Central memory CD4-positive, alpha-beta T cell (primary cell): ENCODE results near the gene DYSF.

Experiments used
- DNase-seq: peaks from one replicate; pipeline ENCODE4 v3.0.0; 2022

The DYSF gene

DNA sequence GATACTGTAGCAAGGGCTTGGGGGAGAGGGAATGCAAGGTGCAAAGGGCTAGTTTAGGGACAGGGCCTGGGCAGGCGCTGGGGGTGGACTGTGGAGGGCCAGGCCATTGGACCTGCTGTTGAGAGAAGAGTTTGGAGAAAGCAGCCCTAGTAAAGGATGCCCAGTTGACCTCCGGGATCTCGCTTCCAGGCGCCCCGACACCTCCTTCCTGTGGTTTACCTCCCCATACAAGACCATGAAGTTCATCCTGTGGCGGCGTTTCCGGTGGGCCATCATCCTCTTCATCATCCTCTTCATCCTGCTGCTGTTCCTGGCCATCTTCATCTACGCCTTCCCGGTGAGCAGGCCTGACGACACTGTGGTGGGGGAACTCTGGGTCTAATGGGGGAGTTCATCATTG, 229.0 kb downstream of the DYSF start:
- DNase-seq = no peak

DNA sequence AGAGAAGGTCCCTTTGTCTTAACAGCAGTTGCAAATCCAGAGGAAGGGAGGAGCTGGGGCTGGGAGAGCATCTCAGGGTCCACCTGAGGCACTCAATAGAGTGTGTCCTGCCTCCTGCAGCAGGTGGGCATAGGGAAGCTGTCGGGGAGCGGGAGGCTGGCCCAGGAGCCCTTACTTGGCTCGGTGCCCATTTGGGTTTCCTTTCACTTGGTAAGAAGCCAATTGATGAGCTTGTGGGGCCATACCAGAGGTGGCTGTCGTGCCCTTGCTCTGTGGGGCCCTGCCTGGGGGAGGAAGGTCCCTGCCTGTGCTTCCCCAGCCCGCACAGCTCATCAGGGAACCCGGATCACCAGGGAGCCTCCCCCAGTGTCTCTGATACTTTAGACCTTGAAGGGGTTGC, 229.7 kb downstream of the DYSF start:
- no peak for DNase-seq

DNA sequence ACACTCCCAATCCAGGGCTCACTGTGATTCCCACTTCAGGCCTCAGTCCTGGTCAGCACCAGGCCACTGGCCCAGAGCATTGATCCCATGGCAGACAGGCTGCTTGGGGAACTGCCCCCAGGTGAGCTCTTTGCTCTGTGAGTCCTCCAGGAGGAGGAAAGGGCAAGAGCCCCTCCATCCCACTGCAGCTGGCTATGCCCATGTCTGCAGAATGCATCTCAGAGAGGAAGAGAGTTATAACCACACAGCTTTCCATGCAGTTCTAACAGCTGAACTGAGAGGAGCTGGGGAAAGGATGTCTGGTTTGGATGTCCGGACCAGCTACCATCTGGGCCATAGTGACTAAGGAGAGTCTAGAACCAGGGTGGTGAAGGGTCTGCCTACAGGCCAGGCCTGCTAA, 230.3 kb downstream of the DYSF start:
- no peak for DNase-seq

DNA sequence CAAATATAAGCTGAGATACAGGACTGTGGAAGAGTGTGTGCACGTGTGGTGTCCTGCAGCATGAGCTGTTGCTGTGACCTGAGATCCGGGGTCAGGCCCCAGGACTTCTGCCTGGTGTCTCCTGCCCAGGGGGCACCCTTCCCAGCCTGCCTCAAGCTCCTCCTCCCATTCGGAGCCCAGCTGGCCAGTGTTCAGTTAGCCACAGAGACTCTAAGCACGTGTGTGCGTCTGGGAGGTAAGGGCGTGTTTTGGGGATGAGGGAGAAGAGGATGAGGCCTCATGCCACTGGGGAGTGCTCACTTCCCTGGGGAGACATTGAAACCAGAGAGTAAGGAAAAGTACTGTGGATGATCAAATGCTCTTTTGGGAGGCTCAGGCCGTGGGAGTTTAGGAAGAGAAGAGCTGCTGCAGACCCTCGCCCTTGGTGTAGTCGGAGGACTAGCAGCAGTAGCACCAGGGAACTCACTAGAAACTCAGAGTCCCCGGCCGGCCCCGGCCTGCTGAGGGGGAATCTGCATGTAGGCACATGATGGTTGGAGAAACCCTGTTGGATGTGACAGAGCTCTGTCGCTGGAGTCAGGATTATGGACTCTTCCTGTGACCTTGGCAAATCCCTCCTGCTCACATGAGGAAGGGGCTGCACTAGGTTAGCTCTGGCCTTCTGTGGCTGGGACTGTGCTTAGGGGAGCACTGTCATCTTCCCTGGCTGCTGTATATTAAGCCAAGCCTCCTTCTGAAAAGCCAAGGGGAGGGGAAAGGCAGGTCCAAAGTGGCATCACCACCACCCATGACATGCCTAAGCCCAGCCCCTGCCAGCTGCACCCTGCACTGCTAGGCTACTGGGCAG, 231.1 kb downstream of the DYSF start:
- no peak for DNase-seq

DNA sequence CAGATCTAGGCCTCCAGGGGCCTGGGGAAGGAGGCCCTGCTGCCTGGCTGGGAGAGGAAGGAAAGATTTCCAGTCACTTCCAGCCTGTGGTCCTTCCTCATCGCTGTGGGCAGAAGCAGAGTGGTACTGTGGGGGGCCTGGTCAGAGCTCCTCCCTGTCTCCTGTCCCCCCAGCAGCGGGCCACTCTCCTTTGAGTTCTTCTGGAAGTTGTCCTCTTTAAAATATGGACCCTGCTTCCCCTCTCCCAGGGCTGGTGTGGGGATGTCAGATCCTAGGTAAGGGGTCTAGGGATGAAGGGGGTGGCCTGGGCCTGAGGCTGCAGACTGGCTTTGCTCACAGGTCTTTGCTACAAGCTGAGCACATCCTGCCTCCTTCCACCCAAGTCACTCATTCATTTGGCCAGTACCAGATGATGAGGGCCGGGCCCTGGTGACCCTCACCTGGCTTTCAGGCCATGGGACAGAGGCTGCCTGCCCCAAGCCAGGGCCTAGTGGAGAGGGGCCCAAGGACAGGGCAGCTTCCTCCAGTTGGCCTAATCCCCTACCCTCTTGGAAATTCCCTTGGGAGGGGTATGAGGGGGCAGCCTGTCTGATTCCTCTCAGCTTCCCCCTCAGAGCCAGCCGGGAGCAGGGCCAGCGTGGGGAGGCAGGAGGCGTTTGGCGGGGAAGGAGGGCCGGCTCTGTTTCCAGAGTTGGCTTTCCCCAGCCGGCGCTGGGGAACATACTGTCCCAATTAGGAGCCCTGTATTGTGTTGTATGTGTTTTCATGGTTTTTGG, 231.9 kb downstream of the DYSF start:
- DNase-seq = no peak

DNA sequence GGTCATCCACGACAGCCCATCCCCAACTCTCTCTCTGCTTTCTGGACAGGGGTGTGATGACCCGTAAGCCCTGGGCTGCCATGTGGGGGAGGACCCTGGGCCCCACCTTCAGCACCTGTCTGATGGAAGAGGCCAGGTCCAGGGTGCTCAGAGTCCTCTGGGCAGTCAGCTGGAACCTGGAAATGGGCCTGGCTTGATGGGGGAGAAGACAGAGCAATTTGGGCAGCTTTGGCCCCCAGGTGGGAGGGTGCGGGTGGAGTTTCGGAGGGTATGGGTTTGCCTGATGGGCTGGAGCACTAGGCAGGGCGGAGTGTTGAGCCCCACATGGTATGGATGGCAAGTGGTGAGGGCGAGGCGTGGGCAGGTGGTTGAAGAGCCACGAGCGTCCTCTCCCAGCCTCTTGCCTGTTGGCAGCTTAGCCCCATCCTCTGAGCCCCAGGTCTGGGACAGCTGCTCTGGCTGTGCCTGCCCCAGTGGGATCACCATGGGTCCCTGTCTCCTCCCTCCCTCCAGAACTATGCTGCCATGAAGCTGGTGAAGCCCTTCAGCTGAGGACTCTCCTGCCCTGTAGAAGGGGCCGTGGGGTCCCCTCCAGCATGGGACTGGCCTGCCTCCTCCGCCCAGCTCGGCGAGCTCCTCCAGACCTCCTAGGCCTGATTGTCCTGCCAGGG, 232.7 kb downstream of the DYSF start:
- DNase-seq = no peak

DNA sequence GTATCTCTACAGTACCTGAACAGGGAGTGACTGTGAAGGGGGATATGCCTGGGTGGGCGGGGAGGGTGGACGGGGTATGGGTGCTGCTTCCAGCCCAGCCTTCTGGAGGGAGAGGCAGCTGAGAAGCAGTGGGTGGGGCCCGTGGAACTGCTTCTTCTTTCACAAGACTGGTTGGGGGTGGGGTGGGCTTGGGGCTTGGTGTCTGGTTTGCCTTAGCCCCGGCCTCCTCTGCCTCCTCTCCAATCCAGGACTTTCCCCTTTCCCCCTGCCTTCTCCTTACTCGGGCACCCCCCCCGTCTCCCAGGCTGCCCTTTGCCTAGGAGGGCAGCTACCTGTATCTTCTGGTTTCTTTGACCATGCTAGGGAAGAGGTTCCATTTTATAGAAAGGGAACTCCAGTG, 233.4 kb downstream of the DYSF start:
- DNase-seq = no peak

DNA sequence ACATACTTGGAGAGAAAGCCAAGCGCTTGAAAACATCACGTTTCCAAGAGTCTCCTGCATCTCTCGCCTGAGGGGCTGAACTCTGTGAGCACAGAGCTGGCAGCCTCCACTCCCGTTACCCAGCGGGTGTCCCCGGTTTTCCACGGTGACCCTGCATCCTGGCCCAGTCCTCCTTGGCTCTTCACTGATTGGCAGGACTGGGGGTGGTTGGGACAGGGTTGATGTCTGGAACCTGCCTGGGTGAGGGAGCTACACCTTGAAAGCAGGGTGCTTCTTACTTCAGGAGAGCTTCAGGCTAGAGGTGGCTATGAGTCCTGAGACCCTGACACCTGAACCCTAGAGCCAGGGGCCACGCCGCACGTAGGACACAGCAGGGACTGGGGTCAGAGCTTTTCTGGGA, 234.1 kb downstream of the DYSF start:
- DNase-seq = no peak

DNA sequence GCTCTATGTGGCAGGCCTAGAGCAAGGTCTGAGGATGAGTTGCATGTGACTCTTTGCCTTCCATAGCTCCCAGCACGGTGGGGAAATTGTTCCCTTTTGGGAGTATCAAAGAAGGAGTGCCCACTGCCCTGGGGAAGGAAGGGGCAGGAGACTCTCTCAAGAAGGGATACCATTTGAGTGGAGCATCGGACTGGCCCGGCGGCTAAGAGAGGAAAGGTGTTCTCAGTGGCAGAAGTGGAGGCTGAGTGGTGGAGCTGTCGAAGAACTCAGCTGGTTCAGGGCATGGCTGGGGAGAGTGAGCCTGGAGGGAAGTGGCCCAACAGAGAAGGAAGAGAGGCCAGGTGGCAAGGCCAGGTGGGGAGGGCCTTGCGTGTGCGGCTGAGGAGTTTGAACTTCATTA, 235.2 kb downstream of the DYSF start:
- no peak for DNase-seq

DNA sequence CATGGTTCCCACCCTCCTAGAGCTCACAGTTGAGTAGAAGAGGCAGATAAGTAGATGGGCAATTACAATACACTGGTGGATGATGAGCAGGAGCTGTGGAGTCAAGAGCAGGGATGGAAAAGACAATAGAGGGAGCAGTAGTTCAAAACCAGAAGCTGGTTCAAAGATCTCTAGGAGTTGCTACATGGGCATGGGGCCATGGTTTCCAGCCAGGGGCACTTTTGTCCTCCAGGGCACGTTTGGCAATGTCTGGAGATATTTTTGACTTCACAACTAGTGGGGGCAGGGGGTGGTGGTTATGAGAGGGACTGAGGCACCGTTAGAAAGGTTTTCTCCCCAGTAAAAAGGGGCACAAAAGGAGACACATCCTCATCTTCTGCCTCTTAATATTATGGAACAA, 236.0 kb downstream of the DYSF start:
- no peak for DNase-seq

DNA sequence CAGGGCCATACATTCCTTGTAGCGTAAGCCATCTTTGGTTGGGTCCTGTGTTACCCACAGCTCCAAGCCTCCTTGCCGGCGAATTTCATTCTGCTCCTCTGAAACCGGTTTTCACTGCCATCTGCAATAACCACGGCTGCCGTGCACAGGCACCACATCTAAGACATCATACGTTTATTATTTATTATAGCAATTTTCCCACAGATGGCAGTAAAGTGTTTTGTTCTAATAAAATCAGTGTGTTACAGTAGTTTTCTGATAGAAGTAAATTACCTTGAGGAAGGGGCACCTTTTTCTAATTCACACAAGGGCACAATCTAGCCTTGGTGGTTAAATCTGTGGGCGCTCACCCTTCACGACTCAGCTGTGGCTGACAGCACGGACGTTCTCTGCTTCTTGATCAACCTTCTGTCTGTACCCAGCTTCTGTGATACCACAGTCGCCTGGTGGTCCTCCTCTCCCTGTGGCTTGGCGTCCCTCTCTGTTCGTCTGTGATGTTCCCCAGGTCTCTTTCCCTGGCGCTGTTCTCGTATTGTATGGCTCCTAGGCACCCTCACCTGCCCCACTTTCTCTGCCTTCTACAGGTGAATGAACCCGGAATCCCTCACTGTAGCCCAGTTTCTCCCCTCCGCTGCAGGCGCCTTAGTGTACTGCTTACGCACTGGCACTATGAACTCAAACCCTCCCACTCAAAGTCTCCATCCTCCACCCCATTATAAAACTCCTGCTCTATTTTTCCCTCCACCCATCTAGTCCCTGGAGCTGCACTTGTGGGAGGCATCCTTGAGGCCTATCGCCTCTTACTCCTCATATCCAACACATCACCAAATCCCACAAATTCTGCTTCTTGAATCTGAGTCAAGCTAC, 236.8 kb downstream of the DYSF start:
- no peak for DNase-seq

DNA sequence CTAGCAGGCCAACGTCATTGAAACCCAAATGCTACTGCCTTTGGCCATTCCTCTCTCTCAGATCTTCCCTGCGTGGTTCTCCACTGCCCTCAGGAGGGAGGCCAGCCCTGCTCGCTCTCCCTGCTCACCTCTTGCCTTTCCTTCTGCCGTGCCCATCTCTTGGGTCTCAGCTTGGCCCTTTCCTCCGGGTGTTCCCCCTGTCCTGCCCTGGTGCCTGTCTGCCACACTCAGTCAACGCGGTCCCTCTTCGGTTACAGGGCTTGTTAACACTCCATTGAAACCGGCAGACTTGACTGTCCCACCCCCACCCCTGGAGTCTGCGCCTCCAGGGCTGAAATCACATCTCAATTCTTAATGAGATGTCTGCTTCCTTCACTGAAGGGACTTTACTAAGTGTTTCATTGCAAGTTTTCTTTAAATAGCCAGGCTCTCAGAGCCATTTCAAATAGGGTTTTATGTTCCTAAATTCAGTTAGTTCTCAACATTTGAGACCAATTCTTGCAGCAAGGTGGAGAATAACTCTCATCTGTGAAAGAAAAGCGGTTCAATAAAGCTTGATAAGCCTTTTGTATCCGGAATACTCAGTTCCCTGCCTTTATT, 237.6 kb downstream of the DYSF start:
- no peak for DNase-seq

DNA sequence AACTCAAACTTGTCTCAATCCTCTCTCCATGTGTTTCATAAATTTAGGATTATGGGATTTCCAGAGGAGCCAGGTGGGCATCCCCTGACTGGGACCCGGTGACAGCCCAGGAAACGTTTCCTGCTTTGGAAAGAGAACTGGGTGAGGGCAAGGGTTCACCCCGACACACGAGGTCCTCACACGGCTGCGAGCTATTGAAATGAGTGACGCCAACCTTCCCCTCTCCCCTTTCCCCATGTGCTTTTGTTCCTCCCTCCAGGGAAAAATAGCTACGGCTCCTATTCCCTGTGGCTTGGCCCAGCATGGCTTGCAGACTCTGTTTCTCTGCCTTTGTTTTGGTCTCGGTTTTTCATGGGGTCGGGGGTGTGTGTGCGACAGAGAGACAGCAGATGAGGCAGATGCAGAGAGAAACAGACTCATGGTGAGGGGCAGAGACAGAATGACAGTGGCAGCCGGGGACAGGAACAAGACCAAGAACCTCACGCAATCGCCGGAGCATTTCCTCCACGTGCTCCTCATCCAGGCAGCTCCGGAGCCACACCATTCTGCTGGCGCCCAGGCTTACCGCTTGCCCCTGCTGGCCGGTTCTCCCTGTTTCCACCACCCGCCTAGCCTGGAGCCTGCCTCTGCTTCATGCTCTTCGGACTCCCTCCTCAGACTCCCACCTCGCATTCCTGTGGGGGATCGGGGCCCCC, 238.5 kb downstream of the DYSF start:
- DNase-seq = no peak

DNA sequence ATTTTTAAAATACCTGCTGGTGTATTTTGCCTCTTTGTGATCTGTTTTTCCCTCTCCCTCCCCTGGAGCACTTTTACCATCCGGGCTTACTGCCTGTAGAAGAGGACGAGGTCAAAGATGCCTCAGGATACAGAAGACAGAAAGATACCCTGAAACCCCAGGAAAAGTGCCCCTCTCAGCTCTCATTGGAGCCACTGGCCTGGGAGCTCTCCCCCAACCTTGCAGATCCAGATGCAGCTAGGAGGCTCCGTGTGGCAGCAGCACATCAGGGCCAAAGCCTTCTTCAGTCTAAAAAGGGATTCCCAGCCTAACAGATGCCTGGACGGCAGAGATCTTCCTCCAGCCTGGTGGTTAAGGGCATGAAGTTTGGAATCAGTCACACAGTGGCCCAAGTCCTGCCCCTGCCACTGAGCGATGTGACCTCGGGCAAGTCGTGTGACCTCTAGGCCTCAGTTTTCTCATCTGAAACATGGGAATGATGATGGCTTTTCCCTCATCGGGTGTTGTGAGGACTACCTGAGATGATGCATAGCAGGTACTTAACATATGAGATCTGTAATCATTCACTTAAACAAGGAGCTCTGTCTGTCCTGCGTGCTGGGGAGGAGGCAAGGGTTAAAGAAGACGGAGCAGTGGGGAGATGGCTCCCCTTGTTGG, 239.4 kb downstream of the DYSF start:
- no peak for DNase-seq

DNA sequence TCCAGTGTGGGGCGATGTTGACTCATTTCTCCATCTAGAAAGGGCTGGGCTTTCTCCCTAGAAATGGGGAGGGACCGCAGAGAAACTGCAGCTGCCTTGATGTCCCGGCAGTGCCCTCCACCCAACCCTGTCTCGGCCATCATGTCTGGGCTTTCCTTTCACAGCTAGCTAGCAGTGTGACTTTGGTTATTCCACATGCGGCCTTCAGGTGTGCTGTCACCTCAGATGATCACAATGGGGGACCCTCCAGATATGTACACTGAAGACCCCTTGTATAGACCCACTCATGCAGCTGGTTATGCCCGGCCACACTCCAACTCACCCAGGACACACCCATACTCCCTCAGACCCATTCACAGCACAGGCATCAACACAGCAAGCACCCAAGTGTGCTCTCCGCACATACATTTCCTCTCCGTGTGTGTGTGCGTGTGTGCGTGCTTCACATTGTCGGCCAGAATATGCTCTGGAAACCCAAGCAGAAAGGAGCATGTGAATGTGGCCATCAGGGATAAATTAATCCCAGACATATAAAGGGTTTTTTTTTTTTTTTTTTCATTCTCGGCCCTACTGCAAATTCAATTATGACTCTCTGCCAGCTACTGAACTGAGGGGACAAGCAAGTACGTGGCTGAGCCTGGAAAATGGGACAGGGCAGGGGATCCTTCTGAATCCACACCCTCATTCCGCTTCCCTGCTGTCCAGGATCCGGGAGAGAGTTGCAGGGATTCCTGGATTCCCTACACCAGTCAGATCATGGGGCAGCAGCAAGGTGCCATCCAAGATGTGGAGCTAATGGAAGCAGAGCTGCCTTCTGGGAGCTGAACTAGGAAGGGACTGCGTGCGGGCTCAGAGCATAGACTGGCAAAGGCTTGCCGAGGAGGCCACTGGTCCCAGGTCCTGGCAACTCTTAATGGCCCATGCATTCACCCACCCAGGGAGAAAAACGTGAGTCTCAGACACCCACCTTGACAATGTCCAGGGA, 240.2 kb downstream of the DYSF start:
- DNase-seq = no peak

DNA sequence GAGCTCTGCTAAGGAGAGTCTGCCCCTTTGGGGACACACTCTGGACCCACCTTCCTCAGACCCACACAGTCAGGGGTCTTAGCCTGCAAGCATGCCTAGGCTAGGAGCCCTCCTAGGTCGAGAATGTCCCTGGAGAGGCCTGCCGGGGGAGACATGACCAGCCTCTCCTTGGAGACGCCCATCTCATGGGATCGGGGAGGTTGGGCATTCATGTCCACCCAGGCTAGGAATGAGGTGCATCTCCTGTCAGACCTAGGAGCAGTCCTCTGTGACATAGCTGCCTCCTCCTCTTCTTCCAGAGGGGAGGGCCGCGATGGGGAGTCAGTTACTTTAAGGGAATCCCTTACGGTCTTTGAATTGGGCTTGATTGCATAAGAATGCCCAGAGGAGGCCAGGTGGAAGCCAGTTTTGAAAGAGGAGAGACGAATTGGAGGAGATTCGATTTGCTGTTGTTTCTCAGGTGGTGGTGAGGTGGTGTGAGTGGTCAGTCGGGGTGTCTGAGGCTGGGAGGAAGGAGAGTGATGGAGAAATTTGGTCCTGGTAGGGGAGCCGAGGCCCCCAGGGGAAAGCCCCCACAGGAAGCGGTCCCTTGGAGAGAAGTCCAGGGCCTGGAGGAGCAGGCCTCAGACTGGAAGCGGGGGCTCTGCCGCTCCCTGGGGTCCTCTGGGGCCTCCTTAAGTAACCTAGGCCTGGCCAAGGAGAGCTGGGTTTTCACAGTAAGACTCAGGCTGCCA, 241.3 kb downstream of the DYSF start:
- no peak for DNase-seq

DNA sequence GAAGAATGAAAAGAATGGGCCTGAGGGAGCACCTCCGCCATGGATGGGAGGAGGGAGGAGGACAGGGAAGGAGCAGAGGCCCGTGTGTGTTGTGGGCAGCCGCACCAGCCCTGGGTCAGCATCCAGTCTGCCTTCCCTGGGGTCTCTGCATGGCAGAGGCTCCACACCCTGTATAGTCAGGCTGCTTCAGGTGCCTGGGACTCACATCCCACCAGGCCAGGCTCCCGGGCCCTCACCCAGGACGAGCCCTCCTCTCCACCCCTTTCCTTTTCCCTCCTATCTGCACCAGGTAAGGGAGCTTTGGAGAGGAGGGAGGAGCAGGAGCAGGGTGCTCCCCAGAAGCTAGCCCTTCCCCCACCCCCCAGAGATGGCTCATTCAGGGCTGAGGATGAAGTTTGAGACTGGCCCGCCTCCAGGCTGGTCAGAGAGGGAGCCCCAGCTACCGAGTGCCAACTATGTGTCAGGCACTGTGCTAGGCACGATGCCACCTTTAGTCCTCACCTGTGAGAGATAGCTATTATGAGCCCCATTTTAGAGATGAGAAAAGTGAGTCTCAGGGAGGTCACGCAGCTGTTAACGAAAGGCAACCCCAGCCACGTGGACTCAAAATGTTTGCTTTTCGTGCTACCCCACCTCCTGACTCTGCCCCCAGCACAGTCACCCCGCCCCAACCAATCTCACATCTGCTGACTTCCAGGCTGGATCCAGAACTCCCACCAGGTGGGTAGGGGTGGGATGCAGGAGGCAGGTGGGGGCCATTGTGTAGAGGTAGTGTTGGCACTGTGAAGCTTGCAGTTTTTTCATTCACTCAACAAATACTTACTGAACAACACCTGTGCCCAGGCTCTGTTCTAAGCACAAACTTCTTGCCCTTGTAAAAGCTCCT, 242.1 kb downstream of the DYSF start:
- no peak for DNase-seq

DNA sequence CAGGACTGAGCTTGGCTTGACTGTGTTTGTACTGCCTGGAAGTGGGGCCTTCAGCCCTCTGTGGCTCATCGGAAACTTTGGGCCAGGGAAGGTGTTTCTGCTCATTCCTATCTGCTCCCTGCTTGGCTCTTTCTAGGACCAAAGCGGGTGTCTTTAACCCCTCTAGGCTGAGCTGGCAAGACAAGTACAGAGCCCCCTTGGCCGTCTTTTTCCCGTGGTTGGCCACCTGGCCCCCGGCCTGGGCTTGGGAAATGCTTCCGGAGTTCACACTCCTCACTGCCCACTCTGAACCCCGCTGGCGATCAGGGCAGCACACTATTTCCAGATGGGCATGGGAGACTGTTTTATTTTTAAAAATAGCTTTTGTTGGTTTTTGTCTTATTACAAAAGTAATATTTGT, 243.0 kb downstream of the DYSF start:
- DNase-seq = no peak
